Tibial nerve (tissue), 4 donors: ENCODE data around the gene EFNA3. TPM values are rescaled to one million over a fixed set of nuclear protein-coding genes. Genes with fewer than 3 reads are reported as not detected.

ENCODE experiments used
- DNase-seq, 2 donors: peaks; one replicate each; pipeline ENCODE4 v3.0.0-alpha.2; 2019; ENCODE audit warnings: low spot score in 2 of 2
- H3K27ac ChIP-seq, 4 donors: fragments of 200-600 bp; sonication (generic) in 3 of 4; one replicate each; pipeline ENCODE4 v1.5.1; 2017 to 2019; ENCODE audit warnings: mild to moderate bottlenecking in 1 of 4
- H3K27me3 ChIP-seq, 2 donors: fragments of 200-600 bp; sonication (generic) in 1 of 2; one replicate each; pipeline versions ENCODE4 v1.5.1 to v1.6.0; 2017 to 2019
- H3K36me3 ChIP-seq, 3 donors: fragments of 200-600 bp; sonication (generic); one replicate each; pipeline ENCODE4 v1.5.1; 2018 to 2019
- H3K4me1 ChIP-seq, 4 donors: fragments of 200-600 bp; sonication (generic) in 3 of 4; one replicate each; pipeline ENCODE4 v1.5.1; 2017 to 2019
- H3K4me3 ChIP-seq, 4 donors: fragments of 200-600 bp; sonication (generic) in 3 of 4; one replicate each; pipeline ENCODE4 v1.5.1; 2017 to 2019; ENCODE audit warnings: mild to moderate bottlenecking in 1 of 4, moderate library complexity in 1 of 4
- H3K9me3 ChIP-seq, 4 donors: fragments of 200-600 bp; sonication (generic) in 3 of 4; one replicate each; pipeline ENCODE4 v1.5.1; 2017 to 2019
- CTCF ChIP-seq, 5 experiments: fragments of 200-600 bp in 3 of 5; fragments of 450-650 bp in 2 of 5; sonication (generic) in 3 of 5; IDR thresholded peaks; one replicate each; pipeline ENCODE4 v1.5.1; 2016 to 2019; ENCODE audit warnings: antibody characterized with exemption in 5 of 5, mild to moderate bottlenecking in 3 of 5, moderate library complexity in 2 of 5
- EP300 ChIP-seq, 2 donors: sonication (generic); formaldehyde crosslinking; IDR thresholded peaks; one replicate each; pipeline ENCODE4 v1.6.1; 2017; ENCODE audit warnings: antibody characterized with exemption in 2 of 2, mild to moderate bottlenecking in 1 of 2
- POLR2A ChIP-seq, 2 donors: fragments of 450-650 bp; IDR thresholded peaks; one replicate each; pipeline ENCODE4 v1.6.1; 2017; ENCODE audit warnings: antibody characterized with exemption in 2 of 2, mild to moderate bottlenecking in 2 of 2, moderate library complexity in 2 of 2
- WGBS, 2 donors: methylation state at CpG; one replicate each; pipeline ENCODE4 v1.1.5; 2018; 5-methylcytosine and 5-hydroxymethylcytosine counted together
- total RNA-seq, 4 donors: library from RNA; depleted of rRNA; stranded (reverse); fragments of >200 nt; gene quantifications; one replicate each; pipeline ENCODE4 v1.1.0, GENCODE V29; 2016

EFNA3 gene
- total RNA-seq, 4 donors from 2014 or later: 0.63 to 1.2 (median 1.2) TPM; not detected in 1

- Histone ChIP-seq H3K36me3 (peaks cover 0 to 33% (median 0%) of the 10 kb centered on the region in 3 donors), H3K27me3 (no peaks in the 10 kb centered on the region), H3K9me3 (no peaks in the 10 kb centered on the region), H3K4me1 (peaks cover 0 to 38% (median 23%) of the 10 kb centered on the region in 4 donors), H3K4me3 (peak within 1 kb of the TSS; percentile 47 to 84 (median 75)), H3K27ac (peak within 1 kb of the TSS; percentile 11 to 85 (median 80))
- peak; percentile 59 to 79 for DNase-seq
- TF ChIP-seq EP300 (IDR thresholded peaks at IDR 0.05): peak in 1 of 2 donors; percentile 36
- TF ChIP-seq POLR2A (IDR thresholded peaks at IDR 0.05): no peak
- no peak for TF ChIP-seq CTCF (IDR thresholded peaks at IDR 0.05)
- WGBS, 2 donors: 0 to 2% methylated on average over 30 to 46 of the region's 57 CpGs
These were observed 15.0 kb upstream of the EFNA3 start, which contains the start of gene EFNA4 for GRCh38 chr1:155063550-155064110. Gene EFNA4, plus strand, starts transcription at chr1:155063740. Its CDS starts 84 bp downstream, at chr1:155063824.

- DNase-seq: no peak
- peak overlapping the region; percentile 47 to 84 (median 75) for H3K4me3 ChIP-seq
- TF ChIP-seq EP300 (IDR thresholded peaks at IDR 0.05) (no peak), CTCF (IDR thresholded peaks at IDR 0.05) (no peak), POLR2A (IDR thresholded peaks at IDR 0.05) (no peak)
- WGBS, 2 donors: 10 to 11% methylated on average over 9 to 14 of the region's 14 CpGs
- H3K9me3 ChIP-seq: no peaks in the 10 kb centered on the region
- peak overlapping the region; percentile 11 to 85 (median 80) for H3K27ac ChIP-seq
- H3K4me1 ChIP-seq: peaks cover 0 to 38% (median 23%) of the 10 kb centered on the region in 4 donors
- no peaks in the 10 kb centered on the region for H3K27me3 ChIP-seq
- H3K36me3 ChIP-seq: peaks cover 0 to 33% (median 0%) of the 10 kb centered on the region in 3 donors
These were observed 14.4 kb upstream of the EFNA3 start for GRCh38 chr1:155064111-155064831.

- Histone ChIP-seq H3K4me3 (no peak overlapping the region), H3K9me3 (no peaks in the 10 kb centered on the region)
- TF ChIP-seq EP300 (IDR thresholded peaks at IDR 0.05): no peak
- no peak for TF ChIP-seq CTCF (IDR thresholded peaks at IDR 0.05)
- TF ChIP-seq POLR2A (IDR thresholded peaks at IDR 0.05): no peak
These were observed 13.7 kb upstream of the EFNA3 start for GRCh38 chr1:155064832-155065429.

GRCh38 chr1:155066777-155067176, 11.9 kb upstream of the EFNA3 start:
- TF ChIP-seq CTCF (IDR thresholded peaks at IDR 0.05) (no peak), EP300 (IDR thresholded peaks at IDR 0.05) (no peak), POLR2A (IDR thresholded peaks at IDR 0.05) (no peak)
- Histone ChIP-seq H3K27me3 (no peaks in the 10 kb centered on the region), H3K9me3 (no peaks in the 10 kb centered on the region), H3K27ac (no peak overlapping the region), H3K36me3 (peaks cover 0 to 14% (median 0%) of the 10 kb centered on the region in 3 donors), H3K4me3 (no peak overlapping the region), H3K4me1 (peaks cover 0 to 50% (median 31%) of the 10 kb centered on the region in 4 donors)
- DNase-seq: no peak
- 80 to 87% methylated on average over 8 of the region's 8 CpGs for WGBS, 2 donors

More at GRCh38 chr1:155064832-155065429, 13.7 kb upstream of the EFNA3 start:
- H3K27ac ChIP-seq: no peak overlapping the region
- H3K36me3 ChIP-seq: peaks cover 0 to 29% (median 0%) of the 10 kb centered on the region in 3 donors
- H3K27me3 ChIP-seq: no peaks in the 10 kb centered on the region
- DNase-seq: no peak
- H3K4me1 ChIP-seq: peaks cover 0 to 44% (median 24%) of the 10 kb centered on the region in 4 donors
- WGBS, 2 donors: 75 to 77% methylated on average over 5 of the region's 5 CpGs
